ENCODE results near the gene VPS54. TPM values are rescaled to one million over a fixed set of nuclear protein-coding genes. Genes with fewer than 3 reads are reported as not detected.

VPS54 gene
- polyA plus RNA-seq, 1 donor (not counting 4 experiments of a cell fraction or from before 2014, with no cell fraction given) = 18.2 TPM

- no peaks in the 10 kb centered on the region for H3K27me3 ChIP-seq (ENCODE audit: control insufficient read depth, extremely low read depth, insufficient read depth, low read length)
- H3K4me2 ChIP-seq (ENCODE audit: control insufficient read depth, extremely low read depth, insufficient read depth, low read depth, low read length) = peak overlapping the region; percentile 84
- no peaks in the 10 kb centered on the region for H4K20me1 ChIP-seq (ENCODE audit: control insufficient read depth, extremely low read depth, insufficient read depth, low read length)
- no peak overlapping the region for H2AFZ ChIP-seq (ENCODE audit: control insufficient read depth, low read length)
- peaks cover 61% of the 10 kb centered on the region for H3K79me2 ChIP-seq (ENCODE audit: control insufficient read depth, insufficient read depth, low read length)
- H3K4me3 ChIP-seq (ENCODE audit: control insufficient read depth in 2 of 3, extremely low read depth in 1 of 3, insufficient read depth in 2 of 3, low read depth in 1 of 3, low read length in 3 of 3) = peak overlapping the region; percentile 89 to 92 (median 91)
- dilution Hi-C loops (cut with MboI; ENCODE audit: extremely low pct_ligation_motif_present, low sequenced_read_pairs) = no loop called here
- peak overlapping the region; percentile 93 for H3K27ac ChIP-seq (ENCODE audit: control insufficient read depth, insufficient read depth, low read length)
- no peaks in the 10 kb centered on the region for H3K9me1 ChIP-seq (ENCODE audit: control insufficient read depth, extremely low read depth, insufficient read depth, low read length)
- DNase-seq (ENCODE audit: low read depth, low spot score) = no peak
- no peaks in the 10 kb centered on the region for H3K9me3 ChIP-seq (ENCODE audit: control insufficient read depth, low read depth, low read length)
- H3K4me1 ChIP-seq (ENCODE audit: control insufficient read depth, extremely low read depth, insufficient read depth, low read length) = peaks cover 32% of the 10 kb centered on the region
- no peaks in the 10 kb centered on the region for H3K36me3 ChIP-seq (ENCODE audit: control insufficient read depth in 2 of 2, extremely low read depth in 1 of 2, insufficient read depth in 2 of 2, low read length in 2 of 2)
- TF ChIP-seq CTCF (optimal IDR thresholded peaks at IDR 0.05 in 1 of 3, IDR thresholded peaks at IDR 0.05 in 1 of 3, conservative IDR thresholded peaks at IDR 0.05 in 1 of 3; ENCODE audit: extremely low read depth in 1 of 3, insufficient read depth in 2 of 3, low read length in 3 of 3) (no peak), EZH2 (IDR thresholded peaks at IDR 0.05; ENCODE audit: low read length) (no peak)
- FAIRE-seq = no peak
- H3K9ac ChIP-seq (ENCODE audit: control insufficient read depth, extremely low read depth, insufficient read depth, low read length) = peak overlapping the region; percentile 97
Observed at GRCh38 chr2:63843093-63843492, 176.1 kb downstream of the VPS54 start.

GRCh38 chr2:63842149-63843061 lies 176.8 kb downstream of the VPS54 start:
- H3K36me3 ChIP-seq (ENCODE audit: control insufficient read depth in 2 of 2, extremely low read depth in 1 of 2, insufficient read depth in 2 of 2, low read length in 2 of 2) = no peaks in the 10 kb centered on the region
- H3K9ac ChIP-seq (ENCODE audit: control insufficient read depth, extremely low read depth, insufficient read depth, low read length) = peak overlapping the region; percentile 97
- peak overlapping the region; percentile 89 to 92 (median 91) for H3K4me3 ChIP-seq (ENCODE audit: control insufficient read depth in 2 of 3, extremely low read depth in 1 of 3, insufficient read depth in 2 of 3, low read depth in 1 of 3, low read length in 3 of 3)
- no peaks in the 10 kb centered on the region for H3K9me3 ChIP-seq (ENCODE audit: control insufficient read depth, low read depth, low read length)
- no peaks in the 10 kb centered on the region for H3K27me3 ChIP-seq (ENCODE audit: control insufficient read depth, extremely low read depth, insufficient read depth, low read length)
- H3K4me2 ChIP-seq (ENCODE audit: control insufficient read depth, extremely low read depth, insufficient read depth, low read depth, low read length) = peak overlapping the region; percentile 84
- no peak for FAIRE-seq
- no peak for DNase-seq (ENCODE audit: low read depth, low spot score)
- peaks cover 54% of the 10 kb centered on the region for H3K79me2 ChIP-seq (ENCODE audit: control insufficient read depth, insufficient read depth, low read length)
- dilution Hi-C loops (cut with MboI; ENCODE audit: extremely low pct_ligation_motif_present, low sequenced_read_pairs) = no loop called here
- no peaks in the 10 kb centered on the region for H3K9me1 ChIP-seq (ENCODE audit: control insufficient read depth, extremely low read depth, insufficient read depth, low read length)
- H4K20me1 ChIP-seq (ENCODE audit: control insufficient read depth, extremely low read depth, insufficient read depth, low read length) = no peaks in the 10 kb centered on the region
- TF ChIP-seq EZH2 (IDR thresholded peaks at IDR 0.05; ENCODE audit: low read length) (no peak), CTCF (optimal IDR thresholded peaks at IDR 0.05 in 1 of 3, IDR thresholded peaks at IDR 0.05 in 1 of 3, conservative IDR thresholded peaks at IDR 0.05 in 1 of 3; ENCODE audit: extremely low read depth in 1 of 3, insufficient read depth in 2 of 3, low read length in 3 of 3) (no peak)
- peaks cover 32% of the 10 kb centered on the region for H3K4me1 ChIP-seq (ENCODE audit: control insufficient read depth, extremely low read depth, insufficient read depth, low read length)
- peak overlapping the region; percentile 93 for H3K27ac ChIP-seq (ENCODE audit: control insufficient read depth, insufficient read depth, low read length)
- H2AFZ ChIP-seq (ENCODE audit: control insufficient read depth, low read length) = peak overlapping the region; percentile 47

Small RNA genes within 50 kb of the gene (small RNA-seq; reads per million reads assigned to genes)
- 0 reads per million in 3 experiments for gene RF01293 (ENCODE audit: insufficient read length in 3 of 3, low read depth in 3 of 3, low replicate concordance in 1 of 3)

Other genes starting within 250 kb of the VPS54 start
- gene UGP2, start 177.5 kb downstream of the VPS54 start, polyA plus RNA-seq = 168 to 260 TPM (median 219 TPM) in 3 replicates
- gene PELI1, start 125.0 kb upstream of the VPS54 start, polyA plus RNA-seq = 14.1 to 21.2 TPM (median 17.0 TPM) in 3 replicates